DOHH2 (cell line): Measurements from ENCODE around the gene RNF130.

Experiments used
- EZH2phosphoT487 ChIP-seq: fragments of 200-600 bp; sonication (generic); IDR thresholded peaks from 2 replicates; pipeline ENCODE4 v1.6.1; 2017; ENCODE audit warnings: borderline replicate concordance, mild to moderate bottlenecking, antibody characterized with exemption, low read length, moderate library complexity, mixed read lengths
- TF ChIP-seq, protein P1 (sequence below): fragments of 200-600 bp; sonication (generic); IDR thresholded peaks from one replicate; pipeline ENCODE4 v1.5.1; 2014; ENCODE audit warnings: antibody characterized with exemption, mild to moderate bottlenecking, low read depth, low read length; ENCODE audit not compliant: poor library complexity, severe bottlenecking

DNA sequence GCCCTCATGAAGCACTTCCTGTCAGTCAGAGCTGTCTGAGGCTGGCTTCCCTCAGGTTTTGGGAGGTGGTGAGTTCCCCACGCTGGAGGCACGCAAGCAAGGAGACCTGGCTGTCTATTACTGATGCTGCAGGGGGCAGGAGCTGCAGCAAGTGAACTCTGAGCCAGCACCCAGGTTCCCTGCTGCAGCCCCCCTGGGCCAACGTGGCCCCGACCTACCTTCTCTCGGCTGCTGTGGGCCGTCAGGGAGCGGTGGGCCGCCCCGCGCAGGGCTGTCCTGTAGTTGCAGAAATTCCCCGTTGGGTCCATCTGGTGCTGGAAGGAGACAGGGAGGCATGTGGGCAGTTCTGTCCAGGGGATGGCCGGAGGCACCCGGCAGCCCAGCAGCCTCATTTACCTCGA is 46.8 kb upstream of the RNF130 start:
- TF ChIP-seq, protein P1, sequence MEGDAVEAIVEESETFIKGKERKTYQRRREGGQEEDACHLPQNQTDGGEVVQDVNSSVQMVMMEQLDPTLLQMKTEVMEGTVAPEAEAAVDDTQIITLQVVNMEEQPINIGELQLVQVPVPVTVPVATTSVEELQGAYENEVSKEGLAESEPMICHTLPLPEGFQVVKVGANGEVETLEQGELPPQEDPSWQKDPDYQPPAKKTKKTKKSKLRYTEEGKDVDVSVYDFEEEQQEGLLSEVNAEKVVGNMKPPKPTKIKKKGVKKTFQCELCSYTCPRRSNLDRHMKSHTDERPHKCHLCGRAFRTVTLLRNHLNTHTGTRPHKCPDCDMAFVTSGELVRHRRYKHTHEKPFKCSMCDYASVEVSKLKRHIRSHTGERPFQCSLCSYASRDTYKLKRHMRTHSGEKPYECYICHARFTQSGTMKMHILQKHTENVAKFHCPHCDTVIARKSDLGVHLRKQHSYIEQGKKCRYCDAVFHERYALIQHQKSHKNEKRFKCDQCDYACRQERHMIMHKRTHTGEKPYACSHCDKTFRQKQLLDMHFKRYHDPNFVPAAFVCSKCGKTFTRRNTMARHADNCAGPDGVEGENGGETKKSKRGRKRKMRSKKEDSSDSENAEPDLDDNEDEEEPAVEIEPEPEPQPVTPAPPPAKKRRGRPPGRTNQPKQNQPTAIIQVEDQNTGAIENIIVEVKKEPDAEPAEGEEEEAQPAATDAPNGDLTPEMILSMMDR = no peak
- no peak for TF ChIP-seq EZH2phosphoT487
